BLaER1 treated with 17β-estradiol and CSF1 and Interleukin-3, amounts not matched to agents 10 nM and 100 nM (cell line): ENCODE measurements around the gene POLD4.

Experiments used
- H3K27ac ChIP-seq, 11 experiments: shearing (Covaris generic); formaldehyde crosslinking; 2 replicates each; pipeline ENCODE4 v1.8.1; 2022
- H3K27me3 ChIP-seq, 11 experiments: shearing (Covaris generic); formaldehyde crosslinking; 2 replicates each; pipeline ENCODE4 v1.8.1; 2022
- H3K36me3 ChIP-seq, 11 experiments: shearing (Covaris generic); formaldehyde crosslinking; 2 replicates each; pipeline ENCODE4 v1.8.1; 2022
- H3K4me1 ChIP-seq, 10 experiments: shearing (Covaris generic); formaldehyde crosslinking; 2 replicates each; pipeline ENCODE4 v1.8.1; 2022
- H3K4me2 ChIP-seq, 11 experiments: shearing (Covaris generic); formaldehyde crosslinking; 2 replicates each; pipeline ENCODE4 v1.8.1; 2022
- H3K4me3 ChIP-seq, 10 experiments: shearing (Covaris generic); formaldehyde crosslinking; 2 replicates each; pipeline ENCODE4 v1.8.1; 2022
- H3K9ac ChIP-seq, 11 experiments: shearing (Covaris generic); formaldehyde crosslinking; 2 replicates each; pipeline ENCODE4 v1.8.1; 2022
- H3K9me3 ChIP-seq, 11 experiments: shearing (Covaris generic); formaldehyde crosslinking; replicated peaks in 1 of 11; 2 replicates each; pipeline ENCODE4 v1.8.1; 2022
- H4K20me1 ChIP-seq, 11 experiments: shearing (Covaris generic); formaldehyde crosslinking; 2 replicates each; pipeline ENCODE4 v1.8.1; 2022
- Cebpa-rat ChIP-seq, 11 experiments: shearing (Covaris generic); IDR thresholded peaks; 2 replicates each; pipeline ENCODE4 v1.8.1; 2022

POLD4 gene

DNA sequence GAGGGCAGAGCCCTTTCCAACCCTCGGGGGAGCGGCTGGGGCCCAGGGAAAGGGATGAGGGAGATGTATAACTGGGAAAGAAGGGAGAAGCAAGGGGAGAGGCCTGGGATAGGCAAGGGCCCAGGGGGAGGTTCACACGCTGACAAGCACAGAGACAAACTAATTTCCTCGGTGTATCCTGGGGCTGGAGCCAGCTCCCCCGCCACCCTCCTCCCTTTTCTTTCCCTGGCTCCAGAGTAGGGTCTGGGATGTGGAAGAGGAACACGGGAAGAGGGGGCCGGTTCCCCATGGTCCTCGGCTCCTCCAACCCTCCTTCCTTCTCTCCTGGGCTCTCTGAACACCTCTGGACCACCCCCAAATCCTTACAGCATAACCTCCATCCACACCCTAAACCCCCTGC is 13.2 kb upstream of the POLD4 start:
- no peak for TF ChIP-seq Cebpa-rat (IDR thresholded peaks at IDR 0.05)
- Histone ChIP-seq H3K27ac (no peak overlapping the region), H3K4me2 (peak overlapping the region; percentile 76 to 99 (median 82)), H3K9ac (no peak overlapping the region), H3K4me1 (peaks cover 64 to 80% (median 77%) of the 10 kb centered on the region in 10 experiments), H3K4me3 (no peak overlapping the region), H3K36me3 (peaks cover 0 to 6% (median 0%) of the 10 kb centered on the region in 11 experiments; a peak in 2 of 22 replicates), H3K9me3 (no peaks in the 10 kb centered on the region), H3K27me3 (peaks cover under 1 to 27% (median 15%) of the 10 kb centered on the region in 11 experiments; a peak in 15 of 22 replicates), H4K20me1 (peaks cover 0 to 54% (median 8%) of the 10 kb centered on the region in 11 experiments; a peak in 11 of 22 replicates)

DNA sequence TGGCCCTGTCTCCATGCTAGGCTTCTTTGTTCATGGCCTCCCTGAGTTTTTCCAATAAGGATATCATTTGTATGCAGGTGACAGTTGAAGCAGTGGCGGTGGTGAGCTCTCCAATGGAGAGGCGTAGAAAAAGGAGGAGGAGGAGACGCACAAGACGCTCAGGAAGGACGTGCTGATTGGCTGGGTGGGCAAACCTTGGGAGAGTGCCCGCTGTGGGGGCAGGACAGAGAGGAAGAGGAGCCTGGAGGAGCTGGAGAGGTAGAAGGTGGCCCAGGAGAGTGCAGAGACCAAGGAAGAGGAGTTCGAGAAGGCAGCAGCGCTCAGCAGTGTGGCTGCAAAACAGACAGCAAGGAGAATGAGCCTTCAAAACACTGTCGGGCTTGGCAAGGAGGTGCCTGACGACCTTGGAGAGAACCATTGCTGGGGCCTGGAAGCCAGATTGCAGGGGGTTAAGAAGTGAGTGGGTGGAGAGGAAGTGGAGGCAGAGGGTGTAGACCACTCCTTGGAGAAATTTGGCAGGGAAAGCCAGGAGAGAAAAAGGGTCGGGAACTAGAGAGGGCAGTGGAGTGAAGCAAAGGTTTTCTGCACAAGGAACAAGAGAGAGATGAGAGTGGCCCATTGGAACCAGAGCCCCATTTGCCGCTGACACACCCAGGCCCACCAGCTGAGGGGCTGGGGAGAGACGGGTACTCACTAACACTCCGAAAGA is 12.5 kb upstream of the POLD4 start:
- no peak for TF ChIP-seq Cebpa-rat (IDR thresholded peaks at IDR 0.05)
- H3K27ac ChIP-seq, result no peak overlapping the region
- peak overlapping the region; percentile 76 to 99 (median 82) for H3K4me2 ChIP-seq
- H3K27me3 ChIP-seq, result peaks cover 0 to 23% (median 13%) of the 10 kb centered on the region in 11 experiments; a peak in 11 of 22 replicates
- no peak overlapping the region for H3K9ac ChIP-seq
- peaks cover 0 to 6% (median 0%) of the 10 kb centered on the region in 11 experiments; a peak in 2 of 22 replicates for H3K36me3 ChIP-seq
- H3K9me3 ChIP-seq, result no peaks in the 10 kb centered on the region
- H3K4me3 ChIP-seq, result no peak overlapping the region
- peaks cover 0 to 48% (median 1%) of the 10 kb centered on the region in 11 experiments; a peak in 9 of 22 replicates for H4K20me1 ChIP-seq
- H3K4me1 ChIP-seq, result peaks cover 57 to 73% (median 70%) of the 10 kb centered on the region in 10 experiments

DNA sequence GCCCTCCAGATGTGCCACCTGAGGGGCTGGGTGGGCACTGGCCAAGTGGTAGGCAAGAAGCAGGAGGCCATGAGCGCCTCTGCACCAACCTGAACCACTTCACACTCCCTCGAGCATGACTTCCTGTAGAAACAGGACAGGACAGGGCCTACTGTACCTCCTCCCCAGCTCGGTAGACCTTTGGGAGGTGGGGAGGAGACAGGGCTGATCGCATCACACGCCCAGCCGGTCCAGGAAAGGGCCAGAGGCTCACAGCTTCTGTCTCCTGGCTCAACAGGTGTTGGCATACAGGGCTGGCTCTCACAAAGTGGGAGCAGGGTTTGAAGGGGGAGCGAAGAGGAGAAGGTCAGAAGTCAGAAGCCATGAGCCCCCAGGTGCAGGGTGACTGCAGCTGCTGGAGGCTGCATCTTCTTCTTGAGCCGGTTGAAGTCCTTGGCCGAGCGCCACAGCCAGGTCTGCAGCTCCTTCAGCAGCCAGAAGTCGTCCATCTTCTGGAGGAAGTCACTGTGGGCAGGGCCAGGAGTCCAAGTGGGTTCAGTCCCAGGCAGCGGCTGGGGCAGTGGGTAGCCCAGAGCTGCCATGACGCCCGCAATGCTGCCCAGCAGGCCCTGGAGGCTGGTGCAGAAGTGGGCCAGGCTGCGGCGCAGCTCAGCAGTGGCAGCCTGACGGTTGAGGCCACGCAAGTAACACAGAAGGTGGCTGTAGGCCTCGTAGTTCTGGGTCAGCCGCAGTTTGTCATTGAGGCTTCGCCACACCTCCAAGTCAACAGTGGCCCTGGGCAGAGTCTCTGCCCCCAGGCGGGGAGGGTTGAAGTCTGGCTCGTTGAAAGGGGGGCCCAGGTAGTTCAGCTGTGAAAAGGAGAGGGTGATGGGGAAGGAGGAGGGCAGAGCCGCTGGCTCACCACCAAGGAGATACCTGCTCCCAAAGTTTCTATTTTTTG is 11.7 kb upstream of the POLD4 start:
- peak overlapping the region; percentile 5 to 99 (median 82); a peak in 20 of 22 replicates for H3K4me2 ChIP-seq
- peaks cover 0 to 43% (median 0%) of the 10 kb centered on the region in 11 experiments; a peak in 7 of 22 replicates for H4K20me1 ChIP-seq
- H3K9me3 ChIP-seq, result no peaks in the 10 kb centered on the region
- H3K9ac ChIP-seq, result no peak overlapping the region
- H3K27ac ChIP-seq, result no peak overlapping the region
- TF ChIP-seq Cebpa-rat (IDR thresholded peaks at IDR 0.05), result no peak
- H3K4me1 ChIP-seq, result peaks cover 50 to 65% (median 63%) of the 10 kb centered on the region in 10 experiments
- H3K4me3 ChIP-seq, result no peak overlapping the region
- H3K36me3 ChIP-seq, result peaks cover 0 to 6% (median 0%) of the 10 kb centered on the region in 11 experiments; a peak in 2 of 22 replicates
- peaks cover 0 to 22% (median 13%) of the 10 kb centered on the region in 11 experiments; a peak in 11 of 22 replicates for H3K27me3 ChIP-seq

DNA sequence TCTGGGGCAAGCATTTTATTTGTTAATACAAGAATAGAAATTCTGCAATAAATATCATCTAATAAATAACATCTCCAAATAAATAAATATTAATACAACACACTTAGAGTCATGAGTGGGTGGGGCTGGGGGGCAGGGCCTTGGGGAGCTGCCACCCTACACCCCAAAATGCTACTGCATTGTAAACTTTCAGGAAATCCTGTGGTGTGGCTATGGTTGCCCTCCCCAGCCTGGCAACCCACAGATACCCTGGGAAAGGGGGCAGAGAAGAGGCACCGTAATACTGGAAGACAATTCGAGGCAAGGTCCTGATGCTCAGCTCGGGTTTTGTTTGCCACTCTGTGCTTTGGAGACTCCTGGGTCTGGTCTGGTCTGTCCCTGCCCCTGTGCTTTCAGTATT is 10.8 kb upstream of the POLD4 start:
- Histone ChIP-seq H3K4me3 (no peak overlapping the region), H3K27me3 (peaks cover 0 to 22% (median 13%) of the 10 kb centered on the region in 11 experiments; a peak in 11 of 22 replicates), H3K4me2 (peak overlapping the region in 10 of 11 experiments; percentile 5 to 99 (median 82); a peak in 20 of 22 replicates), H3K9ac (no peak overlapping the region), H3K27ac (no peak overlapping the region), H3K4me1 (peaks cover 44 to 56% (median 54%) of the 10 kb centered on the region in 10 experiments), H4K20me1 (peaks cover 0 to 34% (median 0%) of the 10 kb centered on the region in 11 experiments; a peak in 6 of 22 replicates), H3K36me3 (peaks cover 0 to 6% (median 0%) of the 10 kb centered on the region in 11 experiments; a peak in 2 of 22 replicates), H3K9me3 (no peaks in the 10 kb centered on the region)
- TF ChIP-seq Cebpa-rat (IDR thresholded peaks at IDR 0.05), result no peak

DNA sequence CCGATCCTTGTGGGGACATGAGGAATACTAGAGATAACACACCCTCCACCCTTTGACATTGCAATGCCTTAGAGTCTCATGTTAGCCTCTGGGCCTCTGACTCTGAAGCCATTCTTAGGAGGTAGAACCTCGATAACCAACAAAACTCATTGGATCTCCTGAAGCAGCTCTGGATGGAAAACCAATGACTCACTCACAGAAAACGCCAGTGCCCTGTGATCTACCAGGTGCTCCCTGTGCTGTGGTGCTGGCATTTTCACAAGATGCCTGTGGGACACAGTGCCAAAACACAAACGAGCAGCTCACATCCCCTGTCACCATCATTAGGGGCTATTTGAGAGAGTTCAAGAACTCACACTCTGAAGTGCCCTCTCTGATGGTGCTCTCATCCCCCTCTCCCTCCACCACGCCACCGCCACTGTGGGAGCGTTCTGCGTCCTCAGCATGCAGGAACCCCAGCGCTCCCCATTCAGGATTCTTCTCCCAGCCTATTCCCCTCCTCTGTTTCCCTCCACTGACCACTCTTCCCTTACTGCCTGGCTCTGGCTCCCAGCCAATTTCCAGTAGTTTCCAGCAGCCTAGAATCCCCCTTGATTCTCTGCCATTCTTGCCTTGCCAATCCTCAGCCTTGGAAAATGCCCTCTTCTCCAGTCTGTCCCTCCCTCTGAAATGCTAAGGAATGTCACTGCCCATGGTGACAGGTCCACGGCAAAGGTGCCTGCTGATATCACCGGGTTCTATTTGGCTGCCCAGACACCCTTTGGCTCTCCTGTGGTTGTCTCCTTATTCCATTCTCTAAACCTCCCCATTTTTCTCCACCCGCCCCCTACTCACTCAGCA is 4.7 kb upstream of the POLD4 start:
- peaks cover 43 to 57% (median 46%) of the 10 kb centered on the region in 10 experiments for H3K4me1 ChIP-seq
- H3K4me2 ChIP-seq, result peak overlapping the region in 9 of 11 experiments; percentile 91 to 100 (median 99); a peak in 13 of 22 replicates
- H3K4me3 ChIP-seq, result no peak overlapping the region
- H3K27me3 ChIP-seq, result no peaks in the 10 kb centered on the region; a peak in 2 of 22 replicates
- H4K20me1 ChIP-seq, result no peaks in the 10 kb centered on the region
- H3K9me3 ChIP-seq, result no peaks in the 10 kb centered on the region
- H3K27ac ChIP-seq, result peak overlapping the region in 3 of 11 experiments; percentile 18 to 99 (median 98); a peak in 5 of 22 replicates
- no peak for TF ChIP-seq Cebpa-rat (IDR thresholded peaks at IDR 0.05)
- peak overlapping the region in 6 of 11 experiments; percentile 18 to 95 (median 68); a peak in 4 of 22 replicates for H3K9ac ChIP-seq
- no peaks in the 10 kb centered on the region for H3K36me3 ChIP-seq

DNA sequence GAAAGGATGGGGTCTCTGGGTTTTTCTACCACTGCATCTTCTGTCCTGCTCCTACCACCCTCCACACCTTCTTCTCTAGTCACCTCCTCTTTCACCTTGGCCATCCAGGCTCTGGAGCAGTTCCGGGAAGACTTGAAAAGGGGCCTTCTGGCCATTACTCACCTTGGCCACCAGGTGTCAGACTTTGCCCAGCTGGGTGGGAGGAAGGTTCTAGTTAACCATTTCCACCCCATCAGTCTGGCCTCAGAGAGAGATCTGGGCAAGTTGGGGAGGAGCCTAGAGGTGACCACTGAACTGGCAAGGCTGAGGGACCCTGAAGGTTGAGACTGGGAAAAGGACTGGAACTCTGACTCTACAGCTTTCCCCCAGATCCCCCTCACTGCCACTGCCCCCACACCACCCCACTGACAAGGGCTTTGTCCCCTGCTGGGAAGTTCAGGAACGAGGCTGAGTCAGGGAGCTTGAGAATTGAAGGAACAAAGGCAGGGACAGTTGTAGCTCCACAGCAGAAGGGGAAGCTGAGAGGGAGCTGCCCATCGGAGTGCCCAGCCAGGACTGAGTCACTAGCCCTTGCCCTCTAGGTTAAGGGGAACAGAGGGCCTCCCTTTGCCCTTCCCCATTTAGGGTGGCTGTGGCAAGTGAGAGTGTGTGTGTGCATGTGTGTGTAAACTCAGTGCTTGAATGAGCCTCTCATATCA is 3.7 kb upstream of the POLD4 start:
- peak overlapping the region; percentile 44 to 99 (median 96); a peak in 20 of 22 replicates for H3K27ac ChIP-seq

DNA sequence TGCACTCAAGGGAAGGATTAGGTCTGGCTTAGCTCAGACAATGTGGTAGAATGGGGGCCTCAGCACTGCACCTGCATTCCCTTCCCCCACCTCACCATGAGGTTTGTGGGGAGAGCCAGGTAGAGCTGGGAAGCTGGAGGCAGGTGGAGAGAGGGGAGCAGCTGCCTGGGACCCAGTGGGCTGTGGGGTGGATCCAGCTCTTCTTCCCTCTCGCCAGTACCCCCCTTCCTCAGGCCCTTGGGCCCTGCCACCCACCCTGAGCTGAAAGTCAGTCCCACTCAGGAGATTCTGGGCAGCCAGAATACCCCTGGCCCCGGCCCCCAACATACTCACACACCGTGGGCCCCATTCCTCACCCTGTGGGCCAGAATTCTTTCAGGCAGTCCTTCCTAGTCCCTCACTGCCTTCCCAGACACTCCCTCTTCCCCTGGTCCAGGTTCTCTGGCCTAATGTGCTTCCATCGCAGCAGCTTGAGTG is 3.1 kb upstream of the POLD4 start:
- peak overlapping the region in 6 of 10 experiments; percentile 4 to 45 (median 28); a peak in 7 of 20 replicates for H3K4me3 ChIP-seq
- H3K27me3 ChIP-seq, result no peaks in the 10 kb centered on the region; a peak in 1 of 22 replicates
- no peak for TF ChIP-seq Cebpa-rat (IDR thresholded peaks at IDR 0.05)
- H3K9ac ChIP-seq, result peak overlapping the region; percentile 71 to 96 (median 90)
- H3K27ac ChIP-seq, result peak overlapping the region; percentile 44 to 99 (median 96)
- H4K20me1 ChIP-seq, result no peaks in the 10 kb centered on the region
- no peaks in the 10 kb centered on the region for H3K36me3 ChIP-seq
- peak overlapping the region; percentile 91 to 100 (median 98) for H3K4me2 ChIP-seq
- peaks cover 60 to 70% (median 61%) of the 10 kb centered on the region in 10 experiments for H3K4me1 ChIP-seq
- H3K9me3 ChIP-seq, result no peaks in the 10 kb centered on the region

More for the DNA sequence above, 3.7 kb upstream of the POLD4 start:
- peak overlapping the region in 5 of 10 experiments; percentile 4 to 45 (median 30); a peak in 6 of 20 replicates for H3K4me3 ChIP-seq
- no peaks in the 10 kb centered on the region for H3K36me3 ChIP-seq
- peak overlapping the region; percentile 71 to 96 (median 90); a peak in 21 of 22 replicates for H3K9ac ChIP-seq
- H3K9me3 ChIP-seq, result no peaks in the 10 kb centered on the region
- no peaks in the 10 kb centered on the region; a peak in 2 of 22 replicates for H3K27me3 ChIP-seq
- no peaks in the 10 kb centered on the region for H4K20me1 ChIP-seq
- H3K4me2 ChIP-seq, result peak overlapping the region; percentile 91 to 100 (median 98)
- H3K4me1 ChIP-seq, result peaks cover 54 to 64% (median 55%) of the 10 kb centered on the region in 10 experiments
- TF ChIP-seq Cebpa-rat (IDR thresholded peaks at IDR 0.05), result no peak
